GM18907 (cell line): Measurements from ENCODE around the gene SYT2.
"Not testable (repeated sequence)": the region's sequence is repeated elsewhere in the genome, so short reads cannot be mapped to it uniquely, and the experiment has no call there.

Source experiments
- ATAC-seq: cut with Tn5 transposase; IDR thresholded peaks from one replicate; pipeline ENCODE4 v1.9.1; 2021; ENCODE audit warnings: mild to moderate bottlenecking, moderate library complexity; ENCODE audit not compliant: unreplicated experiment

The SYT2 gene

DNA sequence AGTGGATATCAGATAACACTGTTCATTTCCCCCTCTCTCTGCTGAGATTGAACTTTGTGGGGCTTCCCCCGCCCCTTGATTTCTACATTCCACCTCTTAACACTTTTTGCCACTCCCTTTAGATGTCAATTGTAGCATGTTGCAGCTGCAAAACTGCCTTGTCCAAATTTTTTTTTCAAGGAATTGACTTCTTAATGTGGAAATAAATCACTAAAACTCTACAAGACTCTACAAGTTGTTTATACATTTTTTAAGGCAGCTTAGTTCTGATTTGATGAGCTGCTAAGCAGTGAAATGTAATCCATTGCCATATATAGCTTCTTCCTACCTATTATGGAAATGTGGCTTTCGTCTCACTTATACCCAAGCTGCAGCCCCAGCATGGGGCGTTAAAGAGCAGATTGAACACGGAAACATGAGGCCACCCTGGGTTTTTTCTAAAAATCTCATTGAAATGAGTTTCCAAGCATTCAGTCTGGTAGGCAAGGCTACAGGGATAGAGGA, 132.2 kb downstream of the SYT2 start:
- no peak for ATAC-seq

DNA sequence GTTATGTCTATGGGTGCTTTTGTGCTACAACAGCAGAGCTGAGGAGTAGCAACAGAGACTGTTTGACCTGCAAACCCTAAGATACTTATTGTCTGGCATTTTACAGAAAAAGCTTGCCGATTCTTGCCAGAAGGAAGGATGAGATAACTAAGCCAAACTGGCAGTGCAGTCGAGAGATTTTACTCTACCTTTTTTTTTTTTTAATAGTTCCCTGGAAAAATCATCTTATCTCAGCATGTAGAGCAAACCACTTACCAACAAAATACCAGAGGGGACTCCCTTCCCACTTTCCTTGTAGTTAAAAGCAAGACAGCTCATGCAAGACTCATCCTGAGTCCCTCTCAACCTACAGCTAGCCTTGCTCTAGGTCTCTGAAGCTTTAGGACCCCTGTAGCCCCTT, 132.9 kb downstream of the SYT2 start:
- ATAC-seq: no peak

DNA sequence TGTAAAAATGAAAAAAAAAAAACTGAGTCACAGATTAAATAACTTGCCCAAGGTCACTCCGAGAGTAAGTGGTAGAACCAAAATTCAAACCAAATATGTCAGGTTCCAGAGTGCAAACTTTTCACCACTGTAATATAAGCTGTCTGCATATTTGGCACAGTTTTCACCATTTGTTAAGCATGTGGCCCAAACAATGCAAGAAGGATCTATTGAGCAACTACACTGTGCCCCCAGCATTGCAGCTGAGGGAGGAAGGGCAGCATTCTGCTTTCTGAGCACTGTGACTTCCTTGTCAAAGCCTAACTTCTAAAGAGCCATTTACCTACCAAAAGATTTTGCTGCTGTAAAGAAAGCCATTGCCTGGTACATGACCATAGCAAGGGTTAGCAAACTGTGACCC, 133.4 kb downstream of the SYT2 start:
- no peak for ATAC-seq

DNA sequence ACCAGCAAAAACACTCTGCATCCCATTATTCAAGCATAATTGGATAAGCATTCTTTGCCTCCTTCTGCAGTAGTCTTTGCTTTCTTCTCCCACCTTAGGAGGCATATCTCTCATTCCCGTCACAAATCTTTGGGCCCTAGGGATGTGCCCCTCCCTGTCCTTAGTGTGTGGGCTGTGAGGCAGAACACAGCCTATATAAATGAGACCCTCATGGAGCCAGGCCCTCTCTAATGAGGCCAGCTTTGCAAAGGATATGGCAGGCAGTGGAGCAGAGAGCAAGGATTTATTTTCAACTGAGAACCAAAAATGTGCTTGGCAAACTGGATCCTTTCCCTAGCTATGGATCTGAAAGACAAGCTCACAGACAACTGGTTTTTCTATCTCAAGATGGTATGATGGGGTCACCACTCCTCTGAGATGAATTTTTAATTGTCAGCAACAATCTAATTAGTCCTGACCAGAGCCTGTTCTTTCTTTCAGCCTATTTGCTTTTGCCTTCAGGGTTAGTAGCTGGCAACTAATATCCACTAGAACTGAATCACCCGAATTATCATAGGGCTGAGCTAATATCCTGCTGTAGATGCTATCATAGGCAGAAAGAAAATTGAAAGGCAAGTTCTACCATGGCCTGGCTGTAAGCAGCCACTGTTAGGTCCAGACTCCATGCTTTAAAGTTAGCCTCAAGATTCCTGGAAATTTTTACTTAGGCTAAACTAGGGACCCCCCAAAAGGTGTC, 134.2 kb downstream of the SYT2 start:
- no peak for ATAC-seq

DNA sequence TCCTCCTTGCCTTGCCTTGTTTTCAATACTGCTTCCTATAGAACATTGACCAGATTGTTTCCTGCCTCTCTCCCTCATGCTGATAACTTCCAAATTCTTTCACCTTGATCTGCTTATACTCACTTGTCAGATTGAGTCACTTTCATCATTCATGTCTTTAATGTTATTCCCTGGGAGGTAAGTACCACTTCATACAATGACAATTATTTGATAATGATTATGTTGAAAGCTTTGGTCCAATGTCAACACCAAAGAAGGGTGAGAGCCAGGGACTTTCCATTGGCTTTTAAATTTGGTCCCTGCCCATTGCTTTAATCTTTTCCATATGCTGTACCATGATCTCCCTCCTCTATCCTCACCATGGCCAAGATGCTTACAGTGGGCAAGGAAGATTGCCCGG, 137.4 kb downstream of the SYT2 start:
- ATAC-seq: no peak

DNA sequence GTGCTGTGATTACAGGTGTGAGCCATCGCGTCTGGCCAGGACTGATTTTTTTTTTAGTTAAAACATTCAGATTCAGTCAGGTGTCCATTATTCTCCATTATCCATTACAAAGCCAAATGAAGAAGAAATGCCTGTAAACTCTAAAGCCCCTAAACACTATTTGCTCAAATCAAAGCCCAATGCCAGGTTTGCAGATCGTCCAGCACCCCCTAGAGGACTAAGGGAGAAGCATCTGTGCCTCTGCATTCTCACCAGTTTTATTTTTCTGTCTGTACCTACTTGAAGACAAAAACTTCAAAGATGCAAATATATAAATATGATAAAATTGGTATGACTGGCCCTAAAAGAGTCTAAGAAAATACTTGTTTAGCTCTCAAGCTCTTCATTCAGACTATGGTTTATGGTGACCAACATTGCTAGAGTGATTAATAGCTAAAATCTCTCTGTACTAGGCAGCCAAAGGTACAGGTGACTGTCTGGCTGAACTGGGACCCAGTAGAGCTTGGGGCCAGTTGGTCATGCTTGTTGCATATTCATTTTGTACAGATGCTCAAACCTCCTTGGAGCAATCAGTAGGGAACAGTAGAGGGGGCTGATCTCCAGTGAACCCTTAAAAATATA, 138.4 kb downstream of the SYT2 start:
- ATAC-seq: no peak

DNA sequence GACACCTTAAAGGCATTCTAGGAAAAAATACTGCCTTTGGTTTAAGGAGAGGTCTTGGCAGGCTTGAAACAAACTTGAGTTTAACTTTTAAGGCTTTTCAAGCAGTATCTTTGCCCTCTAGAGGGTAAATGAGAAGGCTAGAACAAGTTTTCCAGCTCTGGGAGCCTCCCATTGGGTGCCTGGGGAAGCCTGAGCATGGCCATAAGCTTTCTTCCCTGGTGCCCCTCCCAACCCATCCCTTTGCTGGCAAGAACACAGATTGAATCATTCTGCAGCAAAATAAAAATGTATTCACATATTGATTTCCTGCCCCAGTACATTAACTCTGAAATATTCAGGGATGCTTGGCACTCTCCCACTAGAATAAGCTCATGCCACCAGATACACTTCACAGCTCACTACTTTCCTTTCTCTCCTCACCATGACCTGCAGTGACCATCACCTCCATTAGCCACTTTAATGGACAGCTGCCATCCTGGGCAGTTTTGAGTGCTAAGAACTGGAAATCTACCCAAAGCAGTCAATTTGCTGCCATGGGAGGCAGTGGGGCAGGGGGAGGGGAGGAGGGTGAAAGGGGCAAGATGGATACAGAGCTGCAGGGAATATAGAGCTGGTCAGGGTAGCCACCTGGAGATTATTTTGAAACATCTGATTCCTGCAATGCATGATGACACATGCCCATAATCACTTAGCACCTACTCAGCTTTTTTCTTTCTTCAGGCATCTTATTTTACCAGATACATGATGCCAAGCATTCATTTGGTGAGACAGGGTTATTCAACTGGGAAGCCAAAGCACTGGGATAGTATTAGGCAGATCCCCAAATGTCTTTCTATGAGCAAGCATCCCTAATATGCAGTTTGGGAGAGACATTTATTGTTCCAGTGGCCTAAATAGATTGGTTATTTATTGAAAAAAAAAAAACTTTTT, 140.6 kb downstream of the SYT2 start:
- ATAC-seq: no peak

DNA sequence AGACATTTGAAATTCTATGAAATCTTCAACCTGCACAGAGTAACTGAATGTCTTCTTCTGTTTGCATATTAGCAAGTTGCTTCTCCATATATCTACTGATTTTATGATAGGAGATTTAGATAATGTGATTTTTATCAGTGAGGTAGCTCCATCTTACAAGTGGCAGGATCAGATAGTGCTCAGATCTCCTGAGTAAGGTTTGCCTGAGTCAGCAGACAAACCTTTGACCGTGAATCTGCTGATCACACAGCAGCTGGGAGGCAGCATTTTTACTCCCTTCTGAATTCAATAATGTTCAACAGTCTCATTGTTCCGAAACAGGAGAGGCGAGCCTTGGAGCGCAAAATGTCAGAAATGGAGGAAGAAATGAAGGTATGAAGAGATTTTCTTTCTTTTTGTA, 141.4 kb downstream of the SYT2 start:
- no peak for ATAC-seq

DNA sequence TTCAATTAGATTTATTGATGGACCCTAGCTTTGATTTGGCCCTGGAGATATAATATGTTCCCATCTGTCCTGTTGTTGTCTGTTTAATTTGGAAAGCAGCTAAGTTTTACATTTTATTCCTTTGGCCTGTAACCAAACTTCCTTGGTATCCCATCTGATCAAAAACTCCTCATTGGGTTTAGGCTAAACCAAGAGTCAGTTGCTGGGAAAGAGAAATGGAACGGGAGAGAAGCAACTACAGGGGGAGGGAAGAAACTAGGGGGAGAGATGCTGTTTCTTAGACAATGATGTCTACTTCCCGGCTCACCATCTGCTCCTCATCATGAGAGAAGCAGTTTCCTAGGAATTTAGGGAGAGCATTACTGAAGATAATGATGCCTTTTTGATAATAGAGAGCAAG, 141.8 kb downstream of the SYT2 start:
- no peak for ATAC-seq

DNA sequence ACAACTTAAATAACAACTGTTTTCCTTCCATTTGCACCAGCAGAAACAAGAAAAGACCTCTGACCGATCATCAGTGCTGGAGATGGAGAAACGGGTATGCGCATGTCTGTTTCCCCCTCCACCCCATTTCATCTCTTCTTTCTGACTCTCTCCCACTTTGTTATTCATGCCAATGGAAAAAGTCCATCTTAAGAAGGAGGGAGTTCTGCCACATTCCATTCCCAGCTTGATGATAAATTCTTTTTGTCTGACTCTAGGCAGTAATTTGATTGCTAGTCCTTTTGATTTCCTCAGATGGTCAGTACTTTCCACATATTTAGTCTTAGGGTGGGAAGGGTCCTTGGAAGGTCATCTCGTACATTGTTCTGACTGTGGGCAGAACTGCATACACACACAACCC, 142.5 kb downstream of the SYT2 start:
- ATAC-seq: no peak

DNA sequence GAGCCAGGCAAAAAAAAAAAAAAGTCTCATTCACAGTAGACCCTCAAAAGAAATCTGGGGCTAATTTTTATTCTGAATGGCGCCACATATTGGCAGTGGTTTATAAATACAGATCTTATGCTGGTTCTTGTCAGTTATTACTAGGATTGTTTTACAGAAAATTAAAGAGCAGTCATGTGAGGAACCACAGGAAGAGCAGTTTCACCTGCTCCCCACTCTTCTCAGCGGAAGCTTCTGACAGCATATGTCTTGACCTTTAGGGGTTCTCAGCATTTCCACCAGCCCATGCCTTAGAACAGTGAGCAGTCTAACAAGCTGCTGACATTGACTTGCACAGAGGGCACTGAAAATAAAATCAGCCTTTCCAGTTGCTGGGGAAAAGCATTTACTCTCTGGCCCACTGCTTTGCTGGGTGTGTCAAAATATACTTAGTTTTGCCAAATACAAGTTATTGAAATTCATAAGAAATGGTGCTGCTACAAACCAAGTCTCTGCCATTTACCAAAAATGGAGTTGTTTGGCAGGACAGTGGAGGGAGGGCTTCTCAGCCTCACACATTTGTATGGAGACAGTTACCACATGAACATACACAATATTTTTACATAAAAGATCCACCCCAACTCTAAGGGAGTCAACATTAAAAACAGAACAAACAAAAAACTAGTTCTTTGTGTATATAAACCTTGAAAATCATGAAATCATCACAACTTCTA, 144.2 kb downstream of the SYT2 start:
- ATAC-seq: peak; percentile 90

DNA sequence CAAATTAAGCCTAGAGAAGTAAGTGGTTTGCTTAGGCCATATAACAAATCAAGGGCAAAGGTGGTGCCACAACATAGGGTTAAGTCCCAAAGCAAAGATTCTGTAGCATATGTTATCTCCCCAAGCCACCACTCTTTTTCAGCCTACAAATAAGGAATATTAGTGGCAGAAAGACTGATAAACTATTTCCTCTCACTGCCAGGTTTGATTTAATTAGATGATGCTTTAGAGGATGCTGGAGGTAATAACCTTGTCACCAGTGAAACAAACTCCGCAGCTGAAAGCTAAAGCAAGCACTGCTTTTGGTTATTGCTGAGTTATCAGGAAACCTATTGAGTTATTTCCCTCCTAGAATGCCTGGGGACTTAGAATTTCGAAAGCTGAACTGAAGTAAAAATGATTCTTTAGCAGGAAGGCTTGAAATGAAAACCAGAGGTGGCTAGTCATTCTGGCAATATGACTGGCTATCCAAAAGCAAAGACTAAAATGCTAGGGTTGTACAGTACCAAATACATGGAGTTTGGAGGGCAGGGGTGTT, 145.2 kb downstream of the SYT2 start:
- ATAC-seq: no peak

DNA sequence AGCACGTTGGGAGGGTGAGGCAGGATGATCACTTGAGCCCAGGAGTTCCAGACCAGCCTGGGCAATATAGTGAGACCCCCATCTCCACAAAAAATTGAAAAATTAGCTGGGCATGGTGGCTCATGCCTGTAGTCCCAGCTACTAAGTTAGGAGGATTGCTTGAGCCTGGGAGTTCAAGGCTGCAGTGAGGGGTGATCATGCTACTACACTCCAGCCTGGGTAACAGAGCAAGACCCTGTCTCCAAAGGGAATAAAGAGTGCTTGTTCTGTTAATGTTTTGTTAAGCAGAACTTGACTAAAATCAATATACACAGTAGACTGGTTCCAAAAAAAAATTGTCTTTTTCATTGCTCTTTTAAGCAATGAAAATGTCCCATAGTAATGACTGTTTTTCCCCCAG, 146.4 kb downstream of the SYT2 start:
- no peak for ATAC-seq

DNA sequence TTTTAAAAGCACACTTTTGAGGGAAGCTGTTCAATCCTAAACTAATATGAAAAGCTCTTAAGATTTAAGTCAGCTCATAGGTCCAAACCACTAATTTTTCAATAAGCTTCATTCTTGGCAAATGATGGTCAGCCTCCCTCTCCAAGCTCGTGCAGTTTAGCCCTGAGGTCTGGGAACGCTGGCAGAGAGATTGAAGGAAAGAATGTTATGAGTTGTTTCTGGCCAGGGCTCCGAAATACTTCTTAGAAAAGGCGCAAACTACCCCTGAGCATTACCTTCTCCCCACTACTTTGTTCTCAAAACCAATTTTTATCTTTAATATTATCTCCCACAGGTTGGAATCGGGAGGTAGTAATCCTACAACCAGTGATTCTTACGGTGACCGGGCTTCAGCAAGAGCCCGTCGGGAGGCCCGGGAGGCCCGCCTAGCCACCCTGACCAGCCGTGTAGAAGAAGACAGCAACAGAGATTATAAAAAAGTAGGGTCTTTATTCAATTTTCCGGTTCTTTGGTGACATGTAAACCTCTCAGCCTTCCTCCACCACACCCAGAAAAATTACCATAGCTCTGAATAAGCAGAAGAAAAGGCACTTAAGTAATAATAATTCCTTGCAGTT, 147.7 kb downstream of the SYT2 start:
- ATAC-seq: no peak

DNA sequence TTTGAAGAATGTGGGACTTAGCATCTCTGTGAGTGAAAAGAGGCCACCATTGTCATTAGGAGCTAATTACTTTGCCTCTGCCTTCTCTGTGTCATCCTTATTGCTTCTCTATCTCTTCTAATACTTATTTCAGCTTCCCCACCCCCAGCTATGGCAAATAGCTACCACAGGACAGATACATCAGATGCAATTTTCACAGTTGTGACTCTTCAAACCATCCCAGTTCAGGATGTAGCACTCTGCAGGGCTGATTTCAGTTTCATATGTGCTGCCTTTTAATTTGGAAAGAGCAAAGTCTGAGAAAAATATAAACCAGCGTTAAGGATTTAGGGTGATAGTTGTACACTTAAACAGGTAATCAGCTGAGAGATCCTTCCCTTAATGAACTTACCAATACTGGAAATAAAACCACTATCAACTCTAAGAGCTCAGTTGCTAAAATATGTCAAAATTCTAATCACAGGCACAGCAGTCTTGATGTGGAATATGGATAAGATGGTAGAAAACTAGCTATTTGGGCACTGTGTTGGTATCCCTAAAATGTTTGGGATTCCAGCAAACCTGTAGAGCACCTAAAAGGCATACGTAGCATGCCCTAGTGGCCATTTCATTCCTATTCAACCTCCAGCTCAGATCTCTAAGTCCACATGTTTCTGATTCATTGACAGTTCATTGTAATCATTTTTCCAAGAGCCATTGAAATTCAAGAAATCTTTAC, 148.4 kb downstream of the SYT2 start:
- ATAC-seq: no peak

DNA sequence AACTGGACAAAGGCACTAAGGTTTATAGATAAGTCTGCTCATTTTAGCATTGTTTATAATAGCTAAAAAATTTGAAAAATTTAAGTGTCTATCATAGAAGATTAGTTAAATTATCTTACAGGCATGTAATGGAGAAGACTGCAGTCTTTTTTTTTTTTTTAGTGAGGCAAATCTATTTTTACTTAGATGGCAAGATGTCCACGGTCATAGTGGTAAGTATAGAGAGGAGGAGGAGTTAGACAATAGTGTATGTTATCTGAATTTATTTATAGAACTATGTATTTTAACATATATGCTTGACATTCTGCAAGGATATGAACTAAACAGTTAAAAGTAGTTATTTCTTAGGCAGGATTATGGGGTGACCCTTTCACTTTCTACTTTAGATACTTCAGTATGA, 149.0 kb downstream of the SYT2 start:
- no peak for ATAC-seq

DNA sequence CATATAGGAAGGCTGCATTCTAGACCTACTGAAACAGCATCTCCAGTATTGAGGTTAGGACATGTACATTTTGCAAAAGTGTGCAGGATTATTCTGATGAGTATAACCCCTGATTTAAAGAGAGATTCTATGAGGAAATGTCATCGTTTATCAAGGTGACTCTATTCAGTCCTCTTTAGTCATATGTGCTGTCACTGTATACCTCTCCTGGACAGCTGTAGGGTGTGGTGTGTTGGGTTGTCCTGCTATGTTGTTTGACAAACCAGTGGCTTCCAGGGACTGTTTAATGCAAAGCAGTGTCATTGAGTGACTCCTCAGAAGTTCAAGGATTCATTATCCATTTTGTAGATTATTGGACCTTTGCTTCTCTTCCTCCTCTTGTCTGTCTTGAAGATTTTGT, 152.6 kb downstream of the SYT2 start:
- not testable (repeated sequence) for ATAC-seq

DNA sequence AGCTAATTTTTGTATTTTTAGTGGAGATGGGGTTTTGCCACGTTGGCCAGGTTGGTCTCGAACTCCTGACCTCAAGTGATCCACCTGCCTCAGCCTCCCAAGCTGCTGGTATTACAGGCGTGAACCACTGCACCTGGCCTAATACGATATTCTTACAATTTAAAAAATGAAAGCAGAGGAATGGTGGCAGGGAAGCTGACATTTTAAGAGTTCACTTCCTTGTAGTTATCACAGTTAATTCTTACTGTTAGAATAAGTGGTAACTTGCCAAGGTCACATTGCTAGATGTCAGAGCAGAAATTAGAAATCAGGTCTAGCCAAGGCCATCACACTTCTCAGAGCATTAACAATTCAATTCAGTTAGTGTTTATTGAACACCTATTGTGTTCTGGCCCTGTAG, 154.2 kb downstream of the SYT2 start:
- not testable (repeated sequence) for ATAC-seq

DNA sequence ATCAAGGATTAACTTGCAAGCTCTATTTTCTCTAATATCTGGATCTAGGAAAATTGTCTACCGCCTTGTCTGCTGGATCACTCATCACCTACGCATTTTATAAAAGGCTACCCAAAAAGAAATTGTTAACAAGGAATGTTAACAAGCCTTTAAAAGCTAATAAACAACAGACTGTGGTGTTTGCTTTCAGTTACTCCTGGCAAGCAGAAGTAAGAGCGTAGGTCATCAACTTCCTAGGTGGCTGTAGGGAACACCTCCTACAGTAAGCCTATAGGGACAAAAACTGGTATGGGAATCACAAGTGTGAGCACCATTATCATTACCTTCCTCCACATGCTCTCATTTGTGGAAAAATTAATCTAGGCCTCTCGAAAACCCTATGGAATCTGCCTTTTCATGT, 155.6 kb downstream of the SYT2 start:
- not testable (repeated sequence) for ATAC-seq
